Skeletal muscle cell (primary cell): ENCODE data around the gene BAMBI.
"Not testable (repeated sequence)": the region's sequence is repeated elsewhere in the genome, so short reads cannot be mapped to it uniquely, and the experiment has no call there.

Experiments used
- DNase-seq: peaks from one replicate; pipeline ENCODE4 v3.0.0-alpha.2; 2010; ENCODE audit warnings: low read depth
- H3K4me3 ChIP-seq: 2 replicates; pipeline ENCODE4 v1.5.1; 2011; ENCODE audit warnings: low read depth, mild to moderate bottlenecking, control low read depth, low read length, moderate library complexity

BAMBI gene

GRCh38 chr10:28676968-28677887, at the start of gene BAMBI:
Gene BAMBI (plus strand): TSS chr10:28677521. CDS start chr10:28677898, 377 bp downstream.
- DNase-seq: peak; percentile 59
- peak within 1 kb of the TSS; percentile 67 for H3K4me3 ChIP-seq

- H3K4me3 ChIP-seq: no peak overlapping the region
- peak; percentile 27 for DNase-seq
Measured at GRCh38 chr10:28628184-28628893, 49.0 kb upstream of the BAMBI start.

- no peak for DNase-seq
Measured at GRCh38 chr10:28631896-28632583, 45.3 kb upstream of the BAMBI start.

GRCh38 chr10:28632584-28632945, 44.8 kb upstream of the BAMBI start:
- DNase-seq: no peak
- no peak overlapping the region for H3K4me3 ChIP-seq

More at GRCh38 chr10:28631896-28632583, 45.3 kb upstream of the BAMBI start:
- no peak overlapping the region for H3K4me3 ChIP-seq

- DNase-seq: no peak
- no peak overlapping the region for H3K4me3 ChIP-seq
Measured at GRCh38 chr10:28633750-28634149, 43.6 kb upstream of the BAMBI start.

GRCh38 chr10:28637346-28637745, 40.0 kb upstream of the BAMBI start:
- no peak for DNase-seq
- no peak overlapping the region for H3K4me3 ChIP-seq

- H3K4me3 ChIP-seq: no peak overlapping the region
- DNase-seq: no peak
Measured at GRCh38 chr10:28638392-28638791, 38.9 kb upstream of the BAMBI start.

- H3K4me3 ChIP-seq: no peak overlapping the region
- no peak for DNase-seq
Measured at GRCh38 chr10:28640551-28640950, 36.8 kb upstream of the BAMBI start.

- DNase-seq: no peak
- H3K4me3 ChIP-seq: no peak overlapping the region
Measured at GRCh38 chr10:28644647-28645046, 32.7 kb upstream of the BAMBI start.

- DNase-seq: no peak
- no peak overlapping the region for H3K4me3 ChIP-seq
Measured at GRCh38 chr10:28652106-28652505, 25.2 kb upstream of the BAMBI start.

GRCh38 chr10:28652703-28653102, 24.6 kb upstream of the BAMBI start:
- DNase-seq: no peak
- H3K4me3 ChIP-seq: no peak overlapping the region

- not testable (repeated sequence) for H3K4me3 ChIP-seq
Measured at GRCh38 chr10:28658824-28659223, 18.5 kb upstream of the BAMBI start.

GRCh38 chr10:28661035-28661434, 16.3 kb upstream of the BAMBI start:
- no peak overlapping the region for H3K4me3 ChIP-seq
- DNase-seq: peak; percentile 49

More at GRCh38 chr10:28658824-28659223, 18.5 kb upstream of the BAMBI start:
- DNase-seq: not testable (repeated sequence)

- H3K4me3 ChIP-seq: no peak overlapping the region
- DNase-seq: peak; percentile 49
Measured at GRCh38 chr10:28663576-28664368, 13.5 kb upstream of the BAMBI start.

GRCh38 chr10:28664369-28664740, 13.0 kb upstream of the BAMBI start:
- peak; percentile 58 for DNase-seq

GRCh38 chr10:28666751-28667467, 10.4 kb upstream of the BAMBI start:
- DNase-seq: no peak
- H3K4me3 ChIP-seq: no peak overlapping the region

More at GRCh38 chr10:28664369-28664740, 13.0 kb upstream of the BAMBI start:
- no peak overlapping the region for H3K4me3 ChIP-seq

GRCh38 chr10:28668363-28669226, 8.7 kb upstream of the BAMBI start:
- peak overlapping the region; percentile 50 for H3K4me3 ChIP-seq
- no peak for DNase-seq
